Stimulated activated CD4-positive, alpha-beta T cell treated with anti-CD3 and anti-CD28 coated beads, TNF-alpha, amount 100 ng/mL, for 24 hours (primary cell): ENCODE measurements around the gene CD300LD.
"Not testable (repeated sequence)": the region's sequence is repeated elsewhere in the genome, so short reads cannot be mapped to it uniquely, and the experiment has no call there.

Experiments
- DNase-seq, 3 experiments: peaks; one replicate each; pipeline ENCODE4 v3.0.0-alpha.2; 2020; ENCODE audit warnings: low read depth in 3 of 3

The CD300LD gene

GRCh38 chr17:74571621-74572270 is 20.3 kb downstream of the CD300LD start:
- no peak for DNase-seq

DNA sequence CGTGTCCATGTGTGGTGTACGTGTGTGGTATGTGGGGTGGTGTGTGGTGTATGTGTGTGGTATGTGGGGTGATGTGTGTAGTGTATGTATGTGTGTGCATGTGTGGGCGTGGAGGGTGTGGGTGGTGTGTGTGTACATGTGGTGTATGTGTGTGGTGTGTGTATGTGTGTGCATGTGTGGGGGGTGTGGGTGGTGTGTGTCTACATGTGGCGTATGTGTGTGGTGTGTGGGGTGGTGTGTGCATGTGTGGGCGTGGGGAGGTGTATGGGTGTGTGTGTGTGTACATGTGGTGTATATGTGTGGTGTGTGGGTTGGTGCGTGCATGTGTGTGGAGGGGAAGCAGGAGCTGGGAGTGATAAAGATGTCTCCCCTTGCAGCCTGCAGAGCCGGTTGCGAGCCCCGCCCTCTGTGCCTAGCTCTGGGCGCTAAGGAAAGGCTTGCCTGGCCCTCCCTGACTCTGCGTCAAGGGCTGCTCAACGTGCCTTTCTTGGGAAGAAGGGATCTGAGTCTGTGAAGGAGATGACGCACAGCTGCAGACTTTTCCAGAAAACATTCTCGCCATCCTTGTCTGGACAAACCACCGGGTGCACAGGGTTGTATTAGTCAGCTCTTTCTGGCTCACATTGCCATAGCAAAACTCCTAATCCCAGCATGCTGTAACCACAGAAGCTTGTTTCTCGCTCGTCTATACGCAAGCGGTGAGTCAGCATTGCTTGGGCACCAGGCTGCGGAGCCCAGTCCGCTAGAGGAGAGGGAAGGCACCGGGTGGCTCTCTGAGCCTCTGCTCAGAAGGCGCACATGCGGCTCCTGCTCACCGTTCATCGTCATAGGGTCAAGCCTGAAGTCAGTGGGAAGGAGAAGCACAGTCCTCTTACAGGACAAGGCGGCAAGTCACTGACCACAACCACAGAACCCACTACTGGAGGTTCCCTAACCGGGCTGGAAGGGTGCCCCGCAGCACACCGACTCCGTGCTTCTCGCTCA is 22.8 kb downstream of the CD300LD start:
- DNase-seq = peak in 1 of 3 experiments; percentile 42

DNA sequence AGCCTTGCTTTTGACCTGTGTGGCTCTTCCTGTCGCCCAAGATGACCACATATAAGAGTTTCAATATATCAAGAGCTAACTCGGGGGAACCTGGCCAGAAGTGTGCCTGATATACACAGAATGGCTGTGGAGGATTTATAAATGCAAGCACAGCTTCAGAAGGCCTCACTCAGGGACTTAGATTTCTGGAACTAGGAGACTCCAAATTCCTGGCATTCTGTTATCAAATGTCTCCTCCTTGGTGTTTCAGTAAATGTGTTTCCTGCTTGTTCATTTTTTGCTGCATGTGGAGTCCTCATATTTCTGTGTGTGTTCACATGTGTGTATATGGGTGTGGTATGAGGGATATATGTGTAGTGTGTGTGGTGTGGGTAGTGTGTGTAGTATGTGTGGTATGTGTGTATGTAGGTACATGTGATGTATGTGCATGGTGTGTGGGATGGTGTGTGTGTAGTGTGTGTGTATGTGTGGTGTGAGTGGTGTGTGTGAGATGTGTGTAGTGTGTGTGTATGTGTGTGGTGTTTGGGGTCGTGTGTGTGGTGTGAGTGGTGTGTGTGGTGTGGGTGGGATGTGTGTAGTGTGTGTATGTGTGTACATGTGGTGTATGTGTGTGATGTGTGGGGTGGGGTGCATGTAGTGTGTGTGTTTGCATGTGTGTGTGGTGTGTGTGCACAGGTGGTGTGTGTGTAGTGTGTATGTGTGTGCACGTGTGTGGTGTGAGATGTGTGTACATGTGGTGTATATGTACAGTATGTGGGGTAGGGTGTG is 23.8 kb downstream of the CD300LD start:
- DNase-seq = no peak

- DNase-seq = no peak
Measured at GRCh38 chr17:74567397-74567796, 24.7 kb downstream of the CD300LD start, which contains the start of gene CD300H. TSS of gene CD300H (minus strand) at chr17:74567509.

DNA sequence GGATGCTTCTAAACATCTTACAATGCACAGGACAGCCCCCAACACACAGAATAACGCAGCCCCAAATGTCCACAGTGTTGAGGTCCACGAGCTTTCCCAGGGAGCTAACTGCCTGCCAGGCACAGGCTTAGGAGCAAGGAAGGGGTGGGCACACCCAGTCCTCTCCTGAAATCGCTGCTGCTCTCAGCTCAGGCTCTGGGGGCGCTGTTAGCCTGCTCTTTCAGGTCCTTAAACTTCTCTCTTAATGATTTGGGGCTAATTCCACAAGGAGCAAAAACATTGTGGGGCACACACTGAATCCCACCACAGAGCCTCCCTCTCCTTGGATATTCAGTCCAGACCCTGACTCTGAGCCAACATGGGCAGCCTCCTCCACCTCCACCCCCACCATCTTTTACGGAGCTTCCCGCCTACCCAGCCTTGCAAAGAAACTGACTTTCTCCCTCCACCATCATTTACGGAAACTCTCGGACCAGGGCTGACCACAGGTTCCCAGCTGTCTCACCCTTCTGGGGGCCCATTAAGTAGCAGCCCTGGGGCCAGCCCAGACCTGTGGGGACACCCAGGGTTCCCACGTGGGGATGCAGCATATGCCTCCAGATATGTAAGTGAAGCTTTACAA is 25.8 kb downstream of the CD300LD start:
- peak in 1 of 3 experiments; percentile 37 for DNase-seq

- no peak for DNase-seq
Measured at GRCh38 chr17:74565126-74565525, 27.0 kb downstream of the CD300LD start.

GRCh38 chr17:74563358-74563757 is 28.7 kb downstream of the CD300LD start:
- DNase-seq = no peak

GRCh38 chr17:74561586-74561985 is 30.5 kb downstream of the CD300LD start:
- no peak for DNase-seq

DNA sequence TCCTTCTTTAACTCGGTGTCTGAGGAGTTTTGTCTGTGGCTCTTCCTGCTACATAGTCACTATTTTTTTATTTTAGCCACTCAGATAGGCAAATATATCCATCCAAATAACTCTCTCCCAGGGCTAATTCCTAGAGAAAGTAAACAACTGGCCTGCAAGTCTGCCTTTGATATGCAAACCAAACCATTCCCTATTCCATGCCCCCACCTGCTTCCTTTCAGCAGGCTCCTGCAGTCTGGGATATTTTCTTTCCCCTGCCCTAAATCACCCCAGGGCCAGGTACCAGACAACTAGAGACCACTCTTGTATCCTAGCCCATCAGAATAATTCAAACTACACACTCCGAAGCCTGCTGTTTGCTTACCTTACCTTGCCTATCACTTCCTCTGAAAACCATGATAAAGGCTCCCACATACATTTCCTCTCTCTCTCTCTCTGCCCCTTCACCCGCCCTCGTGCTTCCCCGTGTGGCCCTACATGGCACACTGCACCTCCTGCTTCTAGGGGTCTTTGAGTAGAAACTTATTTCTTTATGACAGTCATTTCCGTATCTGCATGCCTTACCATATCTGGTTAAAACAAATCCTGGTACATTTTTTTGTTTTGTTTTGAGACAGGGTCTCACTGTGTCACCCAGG is 33.1 kb downstream of the CD300LD start:
- no peak for DNase-seq

DNA sequence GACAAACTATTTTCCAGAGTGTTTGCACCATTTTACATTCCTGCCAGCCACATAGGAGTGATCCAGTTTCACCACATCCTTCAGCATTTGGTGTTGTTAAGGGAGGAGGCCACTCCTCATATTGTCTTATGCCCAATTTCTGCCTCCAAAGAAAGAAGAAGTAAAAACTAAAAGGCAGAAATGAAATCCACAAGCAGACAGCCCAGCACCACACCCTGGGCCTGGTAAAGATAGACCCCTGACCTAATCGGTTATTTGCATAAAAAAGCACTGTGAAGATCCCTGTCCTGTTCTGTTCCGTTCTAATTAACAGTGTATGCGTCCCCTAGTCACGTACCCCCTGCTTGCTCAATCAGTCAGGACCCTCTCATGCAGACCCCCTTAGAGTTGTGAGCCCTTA is 33.7 kb downstream of the CD300LD start:
- not testable (repeated sequence) for DNase-seq

- DNase-seq = no peak
Measured at GRCh38 chr17:74555427-74555940, 36.6 kb downstream of the CD300LD start.

GRCh38 chr17:74554909-74555308 is 37.2 kb downstream of the CD300LD start:
- no peak for DNase-seq

- DNase-seq = no peak
Measured at GRCh38 chr17:74552037-74552436, 40.0 kb downstream of the CD300LD start.

- no peak for DNase-seq
Measured at GRCh38 chr17:74550602-74551001, 41.5 kb downstream of the CD300LD start.

DNA sequence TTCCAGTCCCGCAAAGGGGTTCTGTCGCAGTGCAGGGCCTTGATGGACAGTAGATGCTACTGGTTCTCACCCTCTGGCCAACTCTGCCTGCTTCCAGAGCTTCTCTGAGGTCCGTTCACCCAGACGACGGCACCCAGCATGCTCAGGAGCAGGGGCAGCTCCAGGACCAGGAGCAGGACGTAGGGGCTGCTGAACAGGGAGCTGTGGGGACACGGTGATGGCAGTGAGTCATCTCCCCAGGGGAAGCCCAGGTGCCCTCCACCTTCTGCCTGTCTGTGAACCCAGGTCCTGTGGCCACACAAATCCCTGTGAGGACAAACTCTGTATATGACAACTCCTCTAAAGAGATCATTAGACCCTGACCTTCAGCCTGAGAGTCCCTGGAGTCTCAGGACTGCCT is 42.7 kb downstream of the CD300LD start:
- no peak for DNase-seq

- no peak for DNase-seq
Measured at GRCh38 chr17:74547736-74548135, 44.3 kb downstream of the CD300LD start.

DNA sequence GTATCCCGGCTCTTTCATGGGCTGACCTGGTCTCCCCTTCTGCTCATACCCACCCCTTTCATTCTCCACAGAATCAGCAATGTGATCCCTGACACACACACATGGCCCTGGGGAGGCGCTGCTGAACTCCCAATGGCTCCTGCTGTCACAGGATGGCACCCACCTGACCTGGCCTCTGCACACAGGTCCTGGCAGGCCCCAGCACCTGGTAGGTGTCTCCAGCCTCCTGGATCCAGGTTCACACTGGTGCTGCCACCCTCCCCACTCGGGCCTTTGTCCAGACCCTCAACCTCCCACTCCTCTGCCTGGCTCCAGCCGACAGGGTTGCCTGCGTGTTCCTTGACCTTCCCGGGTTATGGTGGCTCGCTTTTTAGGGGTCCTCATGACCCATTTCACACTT is 44.8 kb downstream of the CD300LD start:
- DNase-seq = no peak

DNA sequence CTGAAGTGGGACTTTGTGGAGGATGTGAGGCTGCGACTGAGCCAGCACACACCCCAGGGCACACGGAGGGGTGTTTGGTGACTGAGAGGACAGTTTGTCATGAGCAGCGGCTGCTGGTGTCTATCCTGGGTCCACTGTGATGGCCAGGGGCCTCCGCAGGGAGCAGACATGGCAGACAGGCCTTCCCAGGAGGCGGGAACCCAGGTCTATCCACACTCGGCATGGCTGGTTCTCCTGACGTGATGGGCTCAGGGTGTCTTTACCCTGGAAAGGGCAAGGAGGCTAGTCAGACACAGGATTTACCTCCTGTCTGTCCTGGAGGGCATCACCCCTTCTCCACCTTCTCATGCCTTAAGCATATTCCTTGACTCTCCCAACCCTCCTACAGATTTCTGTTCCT is 45.5 kb downstream of the CD300LD start:
- no peak for DNase-seq

DNA sequence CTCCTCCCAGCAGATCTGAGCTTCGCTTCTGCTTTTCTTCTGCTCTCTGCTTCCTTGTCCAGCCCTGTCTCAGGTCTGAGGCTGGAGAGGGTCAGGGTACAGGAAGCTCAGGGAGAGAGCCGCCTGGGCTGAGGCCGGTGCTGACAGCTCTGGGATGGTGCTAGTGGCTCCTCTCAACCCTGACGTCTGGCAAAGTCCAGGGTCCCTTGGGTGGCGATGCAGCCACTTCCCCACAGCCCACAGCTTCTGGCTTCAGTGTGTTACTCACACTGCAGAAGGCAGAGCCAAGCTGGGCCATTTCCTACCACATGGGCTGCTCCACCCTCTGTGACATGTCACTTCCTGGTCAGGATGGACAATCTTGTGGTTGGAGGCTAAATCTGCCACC is 46.2 kb downstream of the CD300LD start, which contains the start of gene CD300C:
TSS of gene CD300C (minus strand) at position 273 of the 388 bp plus-strand sequence. CDS start 333 bp downstream, outside the sequence.
- no peak for DNase-seq

GRCh38 chr17:74544991-74545842 is 46.9 kb downstream of the CD300LD start:
- DNase-seq = no peak
